Pancreas (tissue), 10 donors: Measurements from ENCODE around the gene CREB3. TPM values are rescaled to one million over a fixed set of nuclear protein-coding genes. Genes with fewer than 3 reads are reported as not detected.

Experiments used
- ATAC-seq, 4 donors: fragments of 200-7000 bp; cut with Tn5 transposase; one replicate each; pipeline versions ENCODE4 v1.8.0 to v1.9.1; 2020; ENCODE audit warnings: mild to moderate bottlenecking in 4 of 4, moderate library complexity in 4 of 4
- DNase-seq, 6 donors: peaks; one replicate each; pipeline ENCODE4 v3.0.0-alpha.2; 2020
- FAIRE-seq: peaks from 2 replicates; lab custom pipeline; 2012; peaks lifted over from hg19 to GRCh38; lab: Jason Lieb, UNC
- H3K27ac ChIP-seq, 4 donors: fragments of 200-600 bp; sonication (generic); 1 replicate in 3 of 4; 2 replicates in 1 of 4; pipeline versions ENCODE4 v1.5.0 to v1.8.0; 2020
- H3K27me3 ChIP-seq, 4 donors: fragments of 200-600 bp; one replicate each; pipeline ENCODE4 v1.8.0; 2021
- H3K36me3 ChIP-seq, 3 donors: fragments of 200-600 bp; sonication (generic) in 1 of 3; one replicate each; pipeline versions ENCODE4 v1.5.0 to v1.8.0; 2020 to 2021
- H3K4me1 ChIP-seq, 3 donors: fragments of 200-600 bp; one replicate each; pipeline ENCODE4 v1.8.0; 2021
- H3K4me3 ChIP-seq, 4 donors: fragments of 200-600 bp; sonication (generic) in 2 of 4; one replicate each; pipeline versions ENCODE4 v1.5.0 to v1.8.0; 2020 to 2021
- H3K9me3 ChIP-seq, 4 donors: fragments of 200-600 bp; one replicate each; pipeline ENCODE4 v1.8.0; 2021
- CTCF ChIP-seq, 4 donors: fragments of 200-600 bp; sonication (generic) in 3 of 4; IDR thresholded peaks; one replicate each; pipeline versions ENCODE4 v1.5.0 to v1.8.0; 2021; ENCODE audit warnings: antibody characterized with exemption in 4 of 4
- WGBS, 2 donors: extraction: QIAGEN DNeasy Blood & Tissue Kit; methylation state at CpG; one replicate each; pipeline ENCODE4 v1.1.7; 2013; 5-methylcytosine and 5-hydroxymethylcytosine counted together
- intact Hi-C, 3 donors: fragments of 100-400 bp; cut with DNase I; formaldehyde crosslinking; loops; one replicate each; pipeline versions ENCODE4 v1.11.1 to v1.14.2; 2022
- polyA plus RNA-seq, 2 donors: library from polyadenylated mRNA; stranded (reverse); fragments of 200-250 nt; gene quantifications; one replicate each; pipeline ENCODE4 v1.2.3, GENCODE V29; 2013
- total RNA-seq, 6 donors: library from RNA; stranded (reverse); fragmentation: NEBNext Ultra II Directional in 4 of 6; extraction: Animal tissue kit (Norgen Biotek cat#: 25700) in 4 of 6; gene quantifications; one replicate each; pipeline versions ENCODE4 v1.2.1 to v1.2.4, GENCODE V29; 2021 to 2023
- donor health status: healthy with polysubstance abuse.
- donor health status: DM: no; HTN: no; CAD: no; lungs with moderate emphysema.
- donor health status: DM: no; HTN: no; CAD: no.
- donor health status: control.
- donor health status: control.
- donor health status: Bipolar disorder and iron deficiency.
- donor health status: DM: yes; HTN: yes; CAD: no.
- donor health status: DM: no; HTN: no; CAD: no.
- donor health status: DM: no; HTN: no; CAD: no.
- donor health status: DM: yes; HTN: yes; CAD: no.

Gene CREB3
- total and polyA plus RNA-seq, 8 donors = 15.7 to 29.6 (median 20.5) TPM

DNA sequence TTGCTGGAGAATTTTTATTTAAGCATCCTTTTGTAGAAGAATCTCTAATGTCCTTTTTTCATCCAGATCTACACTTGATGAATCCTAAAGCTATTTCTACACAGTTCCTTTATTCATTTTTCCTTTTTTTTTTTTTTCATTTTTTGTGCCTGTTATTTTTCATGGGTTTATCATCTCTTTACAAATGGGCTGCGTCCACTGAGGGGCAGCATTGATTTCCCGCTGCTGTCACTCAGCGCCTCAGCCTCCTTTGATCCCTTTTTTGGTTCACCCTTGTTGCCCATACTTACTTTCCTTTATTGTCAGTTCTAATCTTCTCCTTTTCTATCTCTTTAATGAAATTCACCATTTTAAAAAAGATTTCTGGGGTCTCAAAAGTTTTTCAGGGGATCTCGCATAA, 27.3 kb downstream of the CREB3 start:
- intact Hi-C loops = loop anchor here in 1 of 3 donors (10.0 kb wide), 1 partner anchor 55 kb away; the partner anchor contains the start of genes HINT2 and SPAG8
- Histone ChIP-seq H3K4me3 (no peak overlapping the region), H3K27me3 (no peaks in the 10 kb centered on the region), H3K27ac (peak overlapping the region in 1 of 4 donors; percentile 60), H3K4me1 (peaks cover 5 to 15% (median 10%) of the 10 kb centered on the region in 3 donors), H3K36me3 (no peaks in the 10 kb centered on the region), H3K9me3 (no peaks in the 10 kb centered on the region)
- TF ChIP-seq CTCF (IDR thresholded peaks at IDR 0.05) = no peak
- no peak for FAIRE-seq
- ATAC-seq = no peak
- 84 to 87% methylated on average over 4 of the region's 4 CpGs for WGBS, 2 donors
- DNase-seq = no peak

DNA sequence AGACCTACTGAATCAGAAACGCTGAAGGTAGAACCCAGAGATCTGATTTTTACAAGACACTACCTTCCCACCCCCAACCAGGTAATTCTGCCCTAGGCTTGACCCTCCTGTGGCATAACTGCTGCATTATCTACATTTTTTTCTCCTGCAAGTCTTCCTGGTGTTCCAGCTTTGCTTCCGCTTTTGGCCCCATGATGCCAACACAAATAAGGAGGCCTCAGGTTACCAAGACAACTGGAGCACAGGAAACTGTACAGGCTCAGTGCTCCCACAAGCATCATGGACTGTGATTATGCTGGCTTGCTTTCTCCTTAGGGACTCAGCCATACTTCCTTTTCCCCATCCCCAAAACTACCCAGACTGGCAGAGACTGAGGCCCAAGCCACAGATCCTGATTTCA, 28.2 kb downstream of the CREB3 start:
- intact Hi-C loops = no loop called here
- Histone ChIP-seq H3K36me3 (no peaks in the 10 kb centered on the region), H3K27me3 (no peaks in the 10 kb centered on the region), H3K9me3 (no peaks in the 10 kb centered on the region), H3K4me3 (no peak overlapping the region), H3K27ac (peak overlapping the region in 2 of 4 donors; percentile 31 to 60), H3K4me1 (peaks cover 5 to 15% (median 10%) of the 10 kb centered on the region in 3 donors)
- ATAC-seq (peak in 2 of 4 donors; percentile 23 to 49), DNase-seq (no peak), FAIRE-seq (no peak)
- no peak for TF ChIP-seq CTCF (IDR thresholded peaks at IDR 0.05)
- 39 to 63% methylated on average over 2 of the region's 2 CpGs for WGBS, 2 donors

DNA sequence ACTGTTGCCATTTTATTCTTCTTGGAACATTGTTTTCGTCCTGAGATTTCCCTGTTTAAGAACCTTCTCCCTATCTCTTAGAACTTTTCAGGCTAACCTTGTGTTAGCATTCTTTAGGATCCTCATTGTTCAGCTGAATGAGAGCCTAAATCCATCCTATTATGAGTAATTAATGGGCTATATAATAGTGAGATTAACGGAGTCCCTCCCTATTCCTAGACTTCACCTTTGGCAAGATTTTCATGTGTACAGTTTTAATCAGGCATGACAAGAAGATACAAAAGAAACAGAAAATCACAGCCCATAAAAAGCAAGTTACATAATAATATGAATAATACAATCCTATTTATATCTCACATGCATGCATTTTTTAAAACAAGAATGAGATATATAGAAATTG, 30.7 kb downstream of the CREB3 start:
- intact Hi-C loops = no loop called here
- no peaks in the 10 kb centered on the region for H3K36me3 ChIP-seq
- H3K27ac ChIP-seq = no peak overlapping the region
- no peak for FAIRE-seq
- no peaks in the 10 kb centered on the region for H3K9me3 ChIP-seq
- 75 to 77% methylated on average over 2 of the region's 2 CpGs for WGBS, 2 donors
- ATAC-seq = no peak
- no peak overlapping the region for H3K4me3 ChIP-seq
- H3K4me1 ChIP-seq = peaks cover 0 to 8% (median 3%) of the 10 kb centered on the region in 3 donors
- TF ChIP-seq CTCF (IDR thresholded peaks at IDR 0.05) = no peak
- DNase-seq = no peak
- H3K27me3 ChIP-seq = no peaks in the 10 kb centered on the region

DNA sequence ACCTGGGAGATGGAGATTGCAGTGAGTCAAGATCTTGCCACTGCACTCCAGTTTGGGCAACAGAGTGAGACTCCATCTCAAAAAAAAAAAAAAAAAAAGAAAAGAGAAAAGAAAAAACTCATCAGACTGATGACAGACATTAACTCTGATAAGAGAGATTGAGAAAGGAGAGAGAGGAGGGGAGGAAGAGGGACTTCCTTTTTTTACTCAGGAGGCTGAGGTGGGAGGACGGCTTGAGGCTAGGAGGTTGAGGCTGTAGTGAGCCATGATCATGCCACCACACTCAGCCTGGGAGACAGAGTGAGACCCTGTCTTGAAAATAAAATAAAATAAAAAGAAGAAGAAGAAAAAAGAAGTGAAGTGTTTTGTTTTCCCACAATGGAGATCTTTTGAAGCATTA, 31.3 kb downstream of the CREB3 start:
- Histone ChIP-seq H3K4me1 (peaks cover 0 to 3% (median 0%) of the 10 kb centered on the region in 3 donors), H3K4me3 (no peak overlapping the region), H3K27ac (no peak overlapping the region), H3K9me3 (no peaks in the 10 kb centered on the region), H3K36me3 (no peaks in the 10 kb centered on the region), H3K27me3 (no peaks in the 10 kb centered on the region)
- ATAC-seq = no peak
- no peak for DNase-seq
- 93 to 100% methylated on average over 1 of the region's 1 CpG for WGBS, 2 donors
- intact Hi-C loops = no loop called here
- no peak for FAIRE-seq
- no peak for TF ChIP-seq CTCF (IDR thresholded peaks at IDR 0.05)

DNA sequence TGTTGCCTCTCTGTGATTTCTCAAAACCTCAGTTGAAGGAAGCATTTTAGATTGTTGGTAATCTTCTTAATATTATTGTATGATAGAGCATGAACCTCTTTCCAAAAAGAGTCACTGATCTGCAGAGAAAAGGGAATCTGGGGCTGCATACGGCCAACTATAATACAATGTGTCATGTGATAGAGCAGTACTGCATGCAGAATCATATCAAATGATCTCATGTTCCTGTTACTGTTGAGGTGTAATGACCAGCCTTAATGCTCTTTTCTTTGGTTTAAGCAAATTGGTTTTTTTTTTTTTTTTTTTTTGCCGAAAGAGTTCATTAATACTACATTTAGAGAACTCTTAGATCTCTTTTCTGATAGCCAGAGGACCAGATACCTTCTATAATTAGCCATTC, 34.5 kb downstream of the CREB3 start:
- WGBS, 2 donors = 83 to 94% methylated on average over 2 of the region's 2 CpGs
- H3K36me3 ChIP-seq = no peaks in the 10 kb centered on the region
- FAIRE-seq = no peak
- DNase-seq = no peak
- no peak overlapping the region for H3K27ac ChIP-seq
- ATAC-seq = no peak
- no peaks in the 10 kb centered on the region for H3K27me3 ChIP-seq
- TF ChIP-seq CTCF (IDR thresholded peaks at IDR 0.05) = no peak
- intact Hi-C loops = no loop called here
- peaks cover 7 to 20% (median 12%) of the 10 kb centered on the region in 3 donors for H3K4me1 ChIP-seq
- H3K4me3 ChIP-seq = no peak overlapping the region
- H3K9me3 ChIP-seq = no peaks in the 10 kb centered on the region
